Activated B cell treated with CpG ODN at 0.5 μM for 24 hours (primary cell): ENCODE results near the gene FAM131B. TPM values are rescaled to one million over a fixed set of nuclear protein-coding genes. Genes with fewer than 3 reads are reported as not detected.
"Not testable (repeated sequence)": the region's sequence is repeated elsewhere in the genome, so short reads cannot be mapped to it uniquely, and the experiment has no call there.

Experiments used
- ATAC-seq: fragments of 200-7000 bp; cut with Tn5 transposase; one replicate; pipeline ENCODE4 v1.10.0; 2021; ENCODE audit warnings: low read depth, mild to moderate bottlenecking, moderate library complexity
- CTCF ChIA-PET: fragments of 350-600 bp; sonication (Branson Sonifier 250); formaldehyde crosslinking; loops from one replicate; lab custom pipeline; 2021; ENCODE audit warnings: antibody characterized with exemption; lab: Charles Lee
- POLR2A ChIA-PET: fragments of 350-600 bp; sonication (Branson Sonifier 250); formaldehyde crosslinking; loops from one replicate; lab custom pipeline; 2021; ENCODE audit warnings: antibody characterized with exemption; lab: Charles Lee
- DNase-seq: peaks from one replicate; pipeline ENCODE4 v3.0.0; 2022
- H3K27ac Mint-ChIP-seq: one replicate; pipeline ENCODE4 v1.8.0; 2020; ENCODE audit warnings: mixed read lengths
- H3K27me3 Mint-ChIP-seq: one replicate; pipeline ENCODE4 v1.8.0; 2021; ENCODE audit warnings: mixed read lengths
- H3K36me3 Mint-ChIP-seq: one replicate; pipeline ENCODE4 v1.8.0; 2021; ENCODE audit warnings: low read depth, mixed read lengths
- H3K4me1 Mint-ChIP-seq: one replicate; pipeline ENCODE4 v1.8.0; 2021; ENCODE audit warnings: mixed read lengths
- H3K4me3 Mint-ChIP-seq: one replicate; pipeline ENCODE4 v1.8.0; 2020; ENCODE audit warnings: mild to moderate bottlenecking, mixed read lengths
- H3K9me3 Mint-ChIP-seq: one replicate; pipeline ENCODE4 v1.8.0; 2020; ENCODE audit warnings: mixed read lengths
- CTCF ChIP-seq: fragments of 200-600 bp; IDR thresholded peaks from one replicate; pipeline ENCODE4 v1.8.0; 2022; ENCODE audit warnings: antibody characterized with exemption, mild to moderate bottlenecking
- intact Hi-C: fragments of 100-400 bp; cut with micrococcal nuclease; formaldehyde crosslinking; loops from one replicate; pipeline ENCODE4 v1.15.1; 2024
- total RNA-seq: library from RNA; stranded (reverse); gene quantifications from 2 replicates; pipeline ENCODE4 v1.2.3, GENCODE V29; 2022

FAM131B gene
- total RNA-seq, 1 donor from 2014 or later, result not detected

- no peak for DNase-seq
- ATAC-seq, result no peak
- ChIA-PET POLR2A (no interaction called here), CTCF (no interaction called here)
- Mint-ChIP-seq H3K9me3 (no peaks in the 10 kb centered on the region), H3K36me3 (peaks cover 36% of the 10 kb centered on the region), H3K27ac (no peak overlapping the region), H3K27me3 (no peaks in the 10 kb centered on the region), H3K4me1 (no peaks in the 10 kb centered on the region), H3K4me3 (no peak overlapping the region)
- TF ChIP-seq CTCF, result no peak
- intact Hi-C loops, result no loop called here
Measured at GRCh38 chr7:143394068-143394467, 31.6 kb upstream of the FAM131B start.

GRCh38 chr7:143393267-143394041 lies 30.9 kb upstream of the FAM131B start:
- intact Hi-C loops, result no loop called here
- Mint-ChIP-seq H3K27me3 (no peaks in the 10 kb centered on the region), H3K27ac (no peak overlapping the region), H3K4me1 (no peaks in the 10 kb centered on the region), H3K4me3 (no peak overlapping the region), H3K36me3 (peaks cover 38% of the 10 kb centered on the region), H3K9me3 (no peaks in the 10 kb centered on the region)
- ChIA-PET POLR2A (no interaction called here), CTCF (no interaction called here)
- ATAC-seq, result no peak
- TF ChIP-seq CTCF, result no peak
- DNase-seq, result no peak

GRCh38 chr7:143392875-143393266 lies 30.4 kb upstream of the FAM131B start:
- Mint-ChIP-seq H3K27ac (no peak overlapping the region), H3K36me3 (peaks cover 41% of the 10 kb centered on the region), H3K9me3 (no peaks in the 10 kb centered on the region), H3K4me3 (no peak overlapping the region), H3K4me1 (no peaks in the 10 kb centered on the region), H3K27me3 (no peaks in the 10 kb centered on the region)
- no peak for DNase-seq
- intact Hi-C loops, result no loop called here
- ChIA-PET CTCF (no interaction called here), POLR2A (interaction anchor here (1.4 kb wide), 1 partner anchor 11 kb away, joined by 3 read pairs; no protein-coding TSS in a partner anchor)
- no peak for ATAC-seq
- no peak for TF ChIP-seq CTCF

DNA sequence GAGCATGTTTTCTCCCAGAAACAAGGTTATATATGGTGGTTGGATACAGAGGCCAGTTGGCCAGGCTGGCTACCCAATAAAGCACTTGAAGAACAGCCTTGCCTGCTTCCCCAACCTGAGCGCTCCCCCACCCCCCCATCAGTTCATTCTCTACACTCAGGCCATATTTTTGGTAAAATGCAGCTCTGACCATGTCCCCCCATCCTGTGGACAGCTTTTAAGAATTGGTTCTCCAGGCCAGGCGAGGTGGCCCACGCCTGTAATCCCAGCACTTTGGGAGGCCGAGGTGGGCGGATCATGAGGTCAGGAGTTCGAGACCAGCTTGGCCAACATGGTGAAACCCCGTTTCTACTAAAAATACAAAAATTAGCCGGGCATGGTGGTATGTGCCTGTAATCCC lies 29.9 kb upstream of the FAM131B start:
- H3K4me1 Mint-ChIP-seq, CTCF ChIA-PET, H3K4me3 Mint-ChIP-seq, intact Hi-C loops, H3K27me3 Mint-ChIP-seq, H3K9me3 Mint-ChIP-seq, ATAC-seq, H3K27ac Mint-ChIP-seq, DNase-seq: not testable (repeated sequence)
- POLR2A ChIA-PET, result interaction anchor here (0.7 to 1.4 kb wide), 2 partner anchors 11 to 12 kb away, joined by 3 to 4 read pairs; no protein-coding TSS in a partner anchor
- H3K36me3 Mint-ChIP-seq, result peaks cover 44% of the 10 kb centered on the region

DNA sequence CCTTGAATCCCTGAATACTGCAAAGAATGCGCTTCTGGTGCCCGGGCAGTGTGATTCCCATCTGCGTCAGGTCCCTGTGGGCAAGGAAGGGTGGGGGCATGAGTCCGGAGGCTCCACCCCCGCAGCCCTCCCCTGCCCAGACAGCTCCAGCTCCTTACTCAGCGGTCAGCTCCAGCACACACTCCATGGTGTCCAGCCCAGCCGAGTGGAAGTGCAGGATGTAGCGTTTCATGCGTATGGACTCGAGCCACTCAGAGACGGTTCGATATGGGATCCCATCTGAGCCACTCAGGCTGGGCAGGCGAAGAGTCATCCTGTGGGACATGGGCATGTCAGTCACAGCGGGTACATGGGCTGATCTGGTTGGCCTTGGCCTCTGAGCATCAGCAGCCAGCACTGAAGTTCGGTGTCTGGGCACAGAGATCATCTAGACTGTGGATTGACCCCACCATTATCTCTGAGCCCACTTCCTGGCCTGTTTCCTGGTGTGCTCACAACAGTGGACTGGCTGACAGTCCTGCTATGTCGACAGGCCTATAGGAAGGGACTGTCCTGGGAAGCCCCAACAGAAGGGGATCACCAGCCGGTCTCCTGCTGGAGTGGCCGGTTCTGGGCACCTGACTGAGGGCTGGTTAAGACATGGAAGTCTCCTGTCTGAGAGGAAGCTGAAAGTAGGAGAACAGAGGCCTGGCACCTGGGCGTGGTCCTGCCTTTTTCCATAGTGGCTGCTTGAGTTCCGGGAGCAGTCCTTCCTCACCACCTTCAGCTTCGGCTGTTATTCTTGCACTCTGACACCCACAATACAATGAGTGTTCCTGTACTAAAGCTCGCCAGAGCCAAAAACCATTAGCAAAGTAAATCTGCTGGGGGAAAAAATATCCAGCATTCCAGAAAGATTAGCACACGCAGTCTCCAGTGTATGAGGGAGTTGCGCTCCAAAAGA lies 29.2 kb upstream of the FAM131B start:
- Mint-ChIP-seq H3K27ac (no peak overlapping the region), H3K36me3 (peaks cover 44% of the 10 kb centered on the region), H3K27me3 (no peaks in the 10 kb centered on the region), H3K4me1 (no peaks in the 10 kb centered on the region), H3K9me3 (no peaks in the 10 kb centered on the region), H3K4me3 (no peak overlapping the region)
- intact Hi-C loops, result no loop called here
- ATAC-seq (no peak), DNase-seq (no peak)
- TF ChIP-seq CTCF, result no peak
- ChIA-PET CTCF (no interaction called here), POLR2A (interaction anchor here (0.7 to 1.4 kb wide), 2 partner anchors 10 to 12 kb away, joined by 3 to 4 read pairs; no protein-coding TSS in a partner anchor)
